GM12864 (cell line): Measurements from ENCODE around the gene CEPT1.

Experiments
- DNase-seq: peaks from one replicate; pipeline ENCODE4 v3.0.0-alpha.2; 2011; ENCODE audit warnings: low read depth
- H3K4me3 ChIP-seq: 2 replicates; pipeline ENCODE4 v1.5.1; 2011; ENCODE audit warnings: mild to moderate bottlenecking, low read depth, low read length, control low read depth
- CTCF ChIP-seq: IDR thresholded peaks from 2 replicates; pipeline ENCODE4 v1.5.1; 2011; ENCODE audit warnings: low read depth, mild to moderate bottlenecking, moderate library complexity, low read length, control low read depth, inconsistent platforms; ENCODE audit errors: missing control alignments

CEPT1 gene

GRCh38 chr1:111227434-111227833 is 87.4 kb downstream of the CEPT1 start, which contains the start of gene CHI3L2:
CHI3L2 (plus strand) TSS chr1:111227713; CDS start chr1:111227730, 17 bp downstream.
- no peak for TF ChIP-seq CTCF
- DNase-seq = no peak
- no peak within 1 kb of the TSS for H3K4me3 ChIP-seq

- DNase-seq = no peak
- H3K4me3 ChIP-seq = no peak overlapping the region
- TF ChIP-seq CTCF = no peak
Measured at GRCh38 chr1:111227851-111228747, 88.1 kb downstream of the CEPT1 start.

GRCh38 chr1:111228748-111229126 is 88.7 kb downstream of the CEPT1 start:
- no peak for TF ChIP-seq CTCF
- DNase-seq = no peak
- no peak overlapping the region for H3K4me3 ChIP-seq

- no peak for DNase-seq
- no peak for TF ChIP-seq CTCF
- no peak overlapping the region for H3K4me3 ChIP-seq
Measured at GRCh38 chr1:111232134-111232533, 92.1 kb downstream of the CEPT1 start.

- no peak for TF ChIP-seq CTCF
- no peak overlapping the region for H3K4me3 ChIP-seq
- no peak for DNase-seq
Measured at GRCh38 chr1:111234258-111234657, 94.2 kb downstream of the CEPT1 start.
